ENCODE data around the gene RMND5B.

GRCh38 chr5:178165581-178165980 lies 34.8 kb downstream of the RMND5B start:
- TF ChIP-seq CTCF (IDR thresholded peaks at IDR 0.05; ENCODE audit: low read depth, low read length, missing input control), result no peak
- no peak for TF ChIP-seq TAF1 (conservative IDR thresholded peaks at IDR 0.05)
- TF ChIP-seq EGR1 (IDR thresholded peaks at IDR 0.05; ENCODE audit: low read depth in 2 of 2), result no peak
- no peak for TF ChIP-seq YY1 (IDR thresholded peaks at IDR 0.05)
- TF ChIP-seq SP1 (IDR thresholded peaks at IDR 0.05), result no peak
- TF ChIP-seq REST (IDR thresholded peaks at IDR 0.05), result no peak
- no peak for TF ChIP-seq ATF3 (IDR thresholded peaks at IDR 0.05)
- TF ChIP-seq RXRA (IDR thresholded peaks at IDR 0.05), result no peak
- TF ChIP-seq MAX (IDR thresholded peaks at IDR 0.05), result no peak
- TF ChIP-seq RAD21 (IDR thresholded peaks at IDR 0.05), result no peak
- TF ChIP-seq FOXA1 (IDR thresholded peaks at IDR 0.05), result no peak
- TF ChIP-seq NR2F2 (IDR thresholded peaks at IDR 0.05), result no peak

All from liver (tissue), 3 donors.